Measurements from ENCODE around the gene SYT1. TPM values are rescaled to one million over a fixed set of nuclear protein-coding genes. Genes with fewer than 3 reads are reported as not detected.

The SYT1 gene
- total and polyA plus RNA-seq, 7 donors: 2.8 to 20.0 (median 10.6) TPM; not detected in 1

GRCh38 chr12:78916845-78917480 is 52.4 kb downstream of the SYT1 start:
- DNase-seq: no peak
- H3K36me3 ChIP-seq: no peaks in the 10 kb centered on the region
- H3K27me3 ChIP-seq: no peaks in the 10 kb centered on the region
- H3K27ac ChIP-seq: no peak overlapping the region
- TF ChIP-seq POLR2AphosphoS5 (IDR thresholded peaks at IDR 0.05): no peak
- no peak for TF ChIP-seq EP300 (IDR thresholded peaks at IDR 0.05)
- no peak for TF ChIP-seq POLR2A (IDR thresholded peaks at IDR 0.05)
- no peak for TF ChIP-seq CTCF (IDR thresholded peaks at IDR 0.05)
- no peaks in the 10 kb centered on the region for H3K4me1 ChIP-seq
- H3K4me3 ChIP-seq: no peak overlapping the region
- WGBS, 2 donors: 86 to 88% methylated on average over 3 of the region's 3 CpGs
- H3K9me3 ChIP-seq: no peaks in the 10 kb centered on the region
- intact Hi-C loops (cut with DNase I): no loop called here

GRCh38 chr12:78917513-78917912 is 52.9 kb downstream of the SYT1 start:
- Histone ChIP-seq H3K4me1 (no peaks in the 10 kb centered on the region), H3K36me3 (no peaks in the 10 kb centered on the region), H3K4me3 (no peak overlapping the region), H3K9me3 (no peaks in the 10 kb centered on the region), H3K27ac (no peak overlapping the region), H3K27me3 (no peaks in the 10 kb centered on the region)
- WGBS, 2 donors: 75 to 78% methylated on average over 5 of the region's 5 CpGs
- TF ChIP-seq CTCF (IDR thresholded peaks at IDR 0.05): no peak
- TF ChIP-seq POLR2A (IDR thresholded peaks at IDR 0.05): no peak
- no peak for TF ChIP-seq EP300 (IDR thresholded peaks at IDR 0.05)
- no peak for TF ChIP-seq POLR2AphosphoS5 (IDR thresholded peaks at IDR 0.05)
- intact Hi-C loops (cut with DNase I): no loop called here
- DNase-seq: no peak

- H3K27me3 ChIP-seq: no peaks in the 10 kb centered on the region
- TF ChIP-seq POLR2AphosphoS5 (IDR thresholded peaks at IDR 0.05) (no peak), EP300 (IDR thresholded peaks at IDR 0.05) (no peak), CTCF (IDR thresholded peaks at IDR 0.05) (no peak), POLR2A (IDR thresholded peaks at IDR 0.05) (no peak)
These were observed 53.7 kb downstream of the SYT1 start for GRCh38 chr12:78918268-78918667.

GRCh38 chr12:78928200-78929074 is 63.9 kb downstream of the SYT1 start:
- TF ChIP-seq EP300 (IDR thresholded peaks at IDR 0.05) (no peak), POLR2A (IDR thresholded peaks at IDR 0.05) (no peak), POLR2AphosphoS5 (IDR thresholded peaks at IDR 0.05) (no peak), CTCF (IDR thresholded peaks at IDR 0.05) (no peak)
- Histone ChIP-seq H3K27ac (no peak overlapping the region), H3K36me3 (no peaks in the 10 kb centered on the region), H3K27me3 (no peaks in the 10 kb centered on the region), H3K9me3 (no peaks in the 10 kb centered on the region), H3K4me1 (no peaks in the 10 kb centered on the region), H3K4me3 (no peak overlapping the region)
- DNase-seq: no peak
- 88 to 91% methylated on average over 5 of the region's 5 CpGs for WGBS, 2 donors
- intact Hi-C loops (cut with DNase I): no loop called here

More at GRCh38 chr12:78918268-78918667, 53.7 kb downstream of the SYT1 start:
- DNase-seq: no peak
- intact Hi-C loops (cut with DNase I): no loop called here
- Histone ChIP-seq H3K36me3 (no peaks in the 10 kb centered on the region), H3K27ac (no peak overlapping the region), H3K9me3 (no peaks in the 10 kb centered on the region), H3K4me1 (no peaks in the 10 kb centered on the region), H3K4me3 (no peak overlapping the region)
- WGBS, 2 donors: 92 to 100% methylated on average over 2 of the region's 2 CpGs

Measured in sigmoid colon (tissue), 7 donors.